HFFc6 (cell line): ENCODE measurements around the gene NPAS2. TPM values are rescaled to one million over a fixed set of nuclear protein-coding genes. Genes with fewer than 3 reads are reported as not detected.

Experiments
- DNase-seq: peaks from one replicate; pipeline ENCODE4 v3.0.0-alpha.2; 2018
- H3K27ac Mint-ChIP-seq: 2 replicates; pipeline ENCODE4 v1.8.0; 2020; ENCODE audit warnings: mild to moderate bottlenecking, mixed read lengths
- H3K27me3 Mint-ChIP-seq: 2 replicates; pipeline ENCODE4 v1.8.0; 2021; ENCODE audit warnings: mild to moderate bottlenecking, moderate library complexity, mixed read lengths; ENCODE audit not compliant: insufficient read depth
- H3K36me3 Mint-ChIP-seq: 2 replicates; pipeline ENCODE4 v1.8.0; 2021; ENCODE audit warnings: low read depth, mixed read lengths
- H3K4me1 Mint-ChIP-seq: 2 replicates; pipeline ENCODE4 v1.8.0; 2020; ENCODE audit warnings: low read depth, mixed read lengths
- H3K4me3 Mint-ChIP-seq: 2 replicates; pipeline ENCODE4 v1.8.0; 2020; ENCODE audit warnings: mild to moderate bottlenecking, moderate library complexity, mixed read lengths
- H3K9me3 Mint-ChIP-seq: 2 replicates; pipeline ENCODE4 v1.8.0; 2020; ENCODE audit warnings: mild to moderate bottlenecking, mixed read lengths
- CTCF ChIP-seq: fragments of 200-600 bp; sonication (generic); IDR thresholded peaks from 2 replicates; pipeline ENCODE4 v1.5.0; 2021; ENCODE audit warnings: antibody characterized with exemption, mild to moderate bottlenecking
- total RNA-seq, 6 experiments: library from RNA; stranded (reverse); fragmentation: NEBNext Ultra II Directional; extraction: Animal tissue kit (Norgen Biotek cat#: 25700); gene quantifications; 2 replicates in 1 of 6; 3 replicates in 5 of 6; pipeline ENCODE4 v1.2.3, GENCODE V29; 2021

The NPAS2 gene
- total RNA-seq, 6 experiments from 2014 or later = 8.8 to 14.7 (median 9.3) TPM

GRCh38 chr2:100945433-100945740 lies 125.4 kb downstream of the NPAS2 start:
- Mint-ChIP-seq H3K27me3 (peaks cover 2% of the 10 kb centered on the region; the same call in 1 of the 2 replicates), H3K36me3 (peaks cover 31% of the 10 kb centered on the region), H3K4me1 (peaks cover 50% of the 10 kb centered on the region), H3K27ac (no peak overlapping the region), H3K4me3 (no peak overlapping the region), H3K9me3 (no peaks in the 10 kb centered on the region)
- TF ChIP-seq CTCF = no peak
- no peak for DNase-seq

GRCh38 chr2:100945930-100946607 lies 126.1 kb downstream of the NPAS2 start:
- peaks cover 30% of the 10 kb centered on the region for H3K36me3 Mint-ChIP-seq
- H3K27me3 Mint-ChIP-seq = peaks cover 2% of the 10 kb centered on the region; the same call in 1 of the 2 replicates
- no peak for TF ChIP-seq CTCF
- H3K27ac Mint-ChIP-seq = no peak overlapping the region
- H3K9me3 Mint-ChIP-seq = no peaks in the 10 kb centered on the region
- DNase-seq = no peak
- no peak overlapping the region for H3K4me3 Mint-ChIP-seq
- H3K4me1 Mint-ChIP-seq = peaks cover 45% of the 10 kb centered on the region

GRCh38 chr2:100948942-100949811 lies 129.2 kb downstream of the NPAS2 start:
- Mint-ChIP-seq H3K36me3 (peaks cover 30% of the 10 kb centered on the region), H3K27ac (no peak overlapping the region), H3K27me3 (peaks cover 2% of the 10 kb centered on the region), H3K4me1 (peaks cover 34% of the 10 kb centered on the region), H3K9me3 (no peaks in the 10 kb centered on the region), H3K4me3 (no peak overlapping the region)
- no peak for TF ChIP-seq CTCF
- DNase-seq = no peak

- TF ChIP-seq CTCF = no peak
- Mint-ChIP-seq H3K4me3 (no peak overlapping the region), H3K27me3 (no peaks in the 10 kb centered on the region; the same call in none of the 2 replicates), H3K9me3 (no peaks in the 10 kb centered on the region), H3K27ac (no peak overlapping the region), H3K4me1 (peaks cover 27% of the 10 kb centered on the region), H3K36me3 (peaks cover 20% of the 10 kb centered on the region)
- no peak for DNase-seq
Measured at GRCh38 chr2:100952512-100952911, 132.6 kb downstream of the NPAS2 start.

GRCh38 chr2:100953406-100954043 lies 133.6 kb downstream of the NPAS2 start:
- no peak for DNase-seq
- Mint-ChIP-seq H3K27me3 (no peaks in the 10 kb centered on the region; the same call in none of the 2 replicates), H3K4me1 (peaks cover 29% of the 10 kb centered on the region), H3K27ac (no peak overlapping the region), H3K4me3 (no peak overlapping the region), H3K9me3 (no peaks in the 10 kb centered on the region), H3K36me3 (peaks cover 20% of the 10 kb centered on the region)
- TF ChIP-seq CTCF = no peak
